Fibroblast of lung (primary cell): Measurements from ENCODE around the gene KREMEN2. TPM values are rescaled to one million over a fixed set of nuclear protein-coding genes. Genes with fewer than 3 reads are reported as not detected.

Experiments used
- DNase-seq, 2 donors: peaks; one replicate each; pipeline versions ENCODE4 v3.0.0 to v3.0.0-alpha.2; 2010; ENCODE audit warnings: low read depth in 2 of 2
- H2AFZ ChIP-seq: 2 replicates; pipeline ENCODE4 v1.5.1; 2012; ENCODE audit warnings: low read length, control low read depth, inconsistent platforms
- H3K27ac ChIP-seq: 2 replicates; pipeline ENCODE4 v1.5.1; 2011; ENCODE audit warnings: low read length, control low read depth; ENCODE audit not compliant: insufficient read depth
- H3K27me3 ChIP-seq: 2 replicates; pipeline ENCODE4 v1.5.1; 2011; ENCODE audit warnings: mild to moderate bottlenecking, low read length; ENCODE audit not compliant: control insufficient read depth, insufficient read depth
- H3K36me3 ChIP-seq: 2 replicates; pipeline ENCODE4 v1.5.1; 2011; ENCODE audit warnings: low read length; ENCODE audit not compliant: control insufficient read depth, insufficient read depth
- H3K4me1 ChIP-seq: 2 replicates; pipeline ENCODE4 v1.5.1; 2011; ENCODE audit warnings: low read length; ENCODE audit not compliant: control insufficient read depth, insufficient read depth; ENCODE audit errors: extremely low read depth
- H3K4me2 ChIP-seq: 2 replicates; pipeline ENCODE4 v1.5.1; 2011; ENCODE audit warnings: low read length, control low read depth; ENCODE audit not compliant: insufficient read depth; ENCODE audit errors: extremely low read depth
- H3K4me3 ChIP-seq, 4 experiments: fragments of 200-600 bp in 1 of 4; sonication (generic) in 1 of 4; replicated peaks in 1 of 4; 2 replicates each; pipeline ENCODE4 v1.5.1; 2011 to 2016; ENCODE audit warnings: low read length in 4 of 4, low read depth in 3 of 4, mild to moderate bottlenecking in 3 of 4, control low read depth in 2 of 4, inconsistent platforms in 1 of 4, mixed read lengths in 1 of 4; ENCODE audit not compliant: insufficient read depth in 1 of 4; ENCODE audit errors: control extremely low read depth in 1 of 4
- H3K79me2 ChIP-seq: 2 replicates; pipeline ENCODE4 v1.5.1; 2012; ENCODE audit warnings: mild to moderate bottlenecking, low read length, inconsistent platforms; ENCODE audit not compliant: control insufficient read depth, insufficient read depth
- H3K9ac ChIP-seq: 2 replicates; pipeline ENCODE4 v1.5.1; 2011; ENCODE audit warnings: mild to moderate bottlenecking, low read length, control low read depth; ENCODE audit not compliant: insufficient read depth
- H3K9me3 ChIP-seq: 2 replicates; pipeline ENCODE4 v1.5.1; 2012; ENCODE audit warnings: low read depth, low read length; ENCODE audit not compliant: control insufficient read depth, insufficient read depth
- H4K20me1 ChIP-seq: 2 replicates; pipeline ENCODE4 v1.5.1; 2011; ENCODE audit warnings: low read length; ENCODE audit not compliant: control insufficient read depth, insufficient read depth; ENCODE audit errors: extremely low read depth
- EZH2 ChIP-seq: IDR thresholded peaks from 2 replicates; pipeline ENCODE4 v1.5.1; 2012; ENCODE audit warnings: low read length, control low read depth, mild to moderate bottlenecking; ENCODE audit errors: missing control alignments
- polyA plus RNA-seq, 2 donors: library from polyadenylated mRNA; depleted of rRNA in 1 of 2; stranded (reverse) in 1 of 2; unstranded in 1 of 2; fragments of >200 nt; gene quantifications; 2 replicates each; pipeline ENCODE4 v1.2.1, GENCODE V29; 2011 to 2012; ENCODE audit warnings: missing spikeins in 1 of 2
- total RNA-seq: library from RNA; depleted of rRNA; stranded (reverse); fragments of >200 nt; gene quantifications from 2 replicates; pipeline ENCODE4 v1.2.1, GENCODE V29; 2014
- TF ChIP-seq, protein P1 (sequence below), 2 donors: IDR thresholded peaks in 1 of 2; conservative IDR thresholded peaks in 1 of 2; 1 replicate in 1 of 2; 2 replicates in 1 of 2; pipeline ENCODE4 v1.5.1; 2011 to 2012; ENCODE audit warnings: low read length in 2 of 2, control low read depth in 1 of 2, inconsistent platforms in 1 of 2, low read depth in 1 of 2, mild to moderate bottlenecking in 1 of 2

KREMEN2 gene
- total and polyA plus RNA-seq, 2 donors (not counting 1 experiment from before 2014, with no cell fraction given): not detected

DNA sequence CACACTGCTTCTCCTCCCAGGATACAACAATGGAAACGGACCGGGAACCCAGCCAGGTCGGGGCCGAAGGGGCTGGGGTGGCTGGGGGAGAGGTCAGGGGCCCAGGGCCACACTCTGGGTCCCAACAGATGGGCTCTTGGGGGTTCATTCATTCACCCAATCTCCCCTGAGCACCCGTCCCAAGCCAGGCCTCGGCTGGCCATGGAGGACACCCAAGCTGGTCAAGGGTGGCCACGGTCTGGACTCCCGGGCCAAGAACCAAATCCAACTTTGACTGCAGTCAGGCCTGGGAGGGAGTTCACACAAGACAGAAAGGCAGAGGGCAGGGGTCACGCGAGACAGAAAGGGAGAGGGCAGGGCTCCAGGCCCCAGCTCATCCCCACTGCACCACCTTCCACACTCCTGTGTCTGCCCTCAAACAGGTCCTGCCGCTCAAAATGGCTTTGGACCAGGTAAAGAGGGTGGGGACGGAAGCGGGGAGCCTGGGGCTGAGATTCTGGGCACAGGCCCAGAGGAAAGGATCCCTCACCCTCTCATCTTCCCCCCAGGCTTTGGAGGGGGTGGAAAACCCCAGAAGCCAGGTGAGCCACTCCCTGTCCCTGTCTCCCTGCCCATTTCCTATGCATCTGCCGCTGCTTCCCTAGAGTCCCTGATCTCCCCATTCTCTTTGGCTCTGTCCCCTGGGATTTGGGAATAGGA, 28.5 kb downstream of the KREMEN2 start:
- no peak overlapping the region for H3K4me2 ChIP-seq
- H3K79me2 ChIP-seq: no peaks in the 10 kb centered on the region
- no peaks in the 10 kb centered on the region for H3K27me3 ChIP-seq
- no peak overlapping the region for H2AFZ ChIP-seq
- H3K4me3 ChIP-seq: no peak overlapping the region
- H3K36me3 ChIP-seq: no peaks in the 10 kb centered on the region
- DNase-seq: no peak
- H4K20me1 ChIP-seq: no peaks in the 10 kb centered on the region
- H3K9ac ChIP-seq: no peak overlapping the region
- TF ChIP-seq, protein P1, sequence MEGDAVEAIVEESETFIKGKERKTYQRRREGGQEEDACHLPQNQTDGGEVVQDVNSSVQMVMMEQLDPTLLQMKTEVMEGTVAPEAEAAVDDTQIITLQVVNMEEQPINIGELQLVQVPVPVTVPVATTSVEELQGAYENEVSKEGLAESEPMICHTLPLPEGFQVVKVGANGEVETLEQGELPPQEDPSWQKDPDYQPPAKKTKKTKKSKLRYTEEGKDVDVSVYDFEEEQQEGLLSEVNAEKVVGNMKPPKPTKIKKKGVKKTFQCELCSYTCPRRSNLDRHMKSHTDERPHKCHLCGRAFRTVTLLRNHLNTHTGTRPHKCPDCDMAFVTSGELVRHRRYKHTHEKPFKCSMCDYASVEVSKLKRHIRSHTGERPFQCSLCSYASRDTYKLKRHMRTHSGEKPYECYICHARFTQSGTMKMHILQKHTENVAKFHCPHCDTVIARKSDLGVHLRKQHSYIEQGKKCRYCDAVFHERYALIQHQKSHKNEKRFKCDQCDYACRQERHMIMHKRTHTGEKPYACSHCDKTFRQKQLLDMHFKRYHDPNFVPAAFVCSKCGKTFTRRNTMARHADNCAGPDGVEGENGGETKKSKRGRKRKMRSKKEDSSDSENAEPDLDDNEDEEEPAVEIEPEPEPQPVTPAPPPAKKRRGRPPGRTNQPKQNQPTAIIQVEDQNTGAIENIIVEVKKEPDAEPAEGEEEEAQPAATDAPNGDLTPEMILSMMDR (conservative IDR thresholded peaks at IDR 0.05 in 1 of 2, IDR thresholded peaks at IDR 0.05 in 1 of 2; ENCODE audit: low read depth in 1 of 2, low read length in 2 of 2): no peak
- no peak for TF ChIP-seq EZH2
- H3K9me3 ChIP-seq: no peaks in the 10 kb centered on the region
- H3K27ac ChIP-seq: no peak overlapping the region
- no peaks in the 10 kb centered on the region for H3K4me1 ChIP-seq

DNA sequence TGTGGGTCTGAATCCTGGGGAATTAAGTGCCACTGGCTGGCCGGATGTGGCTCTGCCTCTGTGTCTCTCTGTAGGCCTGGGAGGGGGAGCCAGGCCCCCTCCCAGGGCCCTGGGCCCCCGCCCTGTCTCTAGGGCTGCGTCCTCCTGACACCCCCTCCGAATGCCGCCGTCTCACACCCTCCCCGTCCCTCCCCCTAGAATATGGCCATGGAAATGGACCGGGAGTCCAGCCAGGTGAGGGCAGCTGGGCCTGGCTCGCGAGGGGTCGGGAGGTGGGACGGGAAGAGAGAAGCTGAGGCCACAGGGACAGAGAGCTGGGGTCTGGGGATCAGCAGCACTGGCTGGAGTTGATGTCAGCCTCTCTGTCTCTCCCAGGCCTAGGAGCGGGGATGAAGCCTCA, 32.2 kb downstream of the KREMEN2 start:
- H3K36me3 ChIP-seq: no peaks in the 10 kb centered on the region
- no peaks in the 10 kb centered on the region for H3K9me3 ChIP-seq
- H3K27me3 ChIP-seq: no peaks in the 10 kb centered on the region
- H3K9ac ChIP-seq: no peak overlapping the region
- H3K4me1 ChIP-seq: no peaks in the 10 kb centered on the region
- no peak for DNase-seq
- no peak overlapping the region for H3K4me3 ChIP-seq
- no peak overlapping the region for H3K4me2 ChIP-seq
- H3K27ac ChIP-seq: no peak overlapping the region
- TF ChIP-seq, protein P1 (conservative IDR thresholded peaks at IDR 0.05 in 1 of 2, IDR thresholded peaks at IDR 0.05 in 1 of 2; ENCODE audit: low read depth in 1 of 2, low read length in 2 of 2): no peak
- no peak for TF ChIP-seq EZH2
- H3K79me2 ChIP-seq: no peaks in the 10 kb centered on the region
- H4K20me1 ChIP-seq: no peaks in the 10 kb centered on the region
- H2AFZ ChIP-seq: no peak overlapping the region

DNA sequence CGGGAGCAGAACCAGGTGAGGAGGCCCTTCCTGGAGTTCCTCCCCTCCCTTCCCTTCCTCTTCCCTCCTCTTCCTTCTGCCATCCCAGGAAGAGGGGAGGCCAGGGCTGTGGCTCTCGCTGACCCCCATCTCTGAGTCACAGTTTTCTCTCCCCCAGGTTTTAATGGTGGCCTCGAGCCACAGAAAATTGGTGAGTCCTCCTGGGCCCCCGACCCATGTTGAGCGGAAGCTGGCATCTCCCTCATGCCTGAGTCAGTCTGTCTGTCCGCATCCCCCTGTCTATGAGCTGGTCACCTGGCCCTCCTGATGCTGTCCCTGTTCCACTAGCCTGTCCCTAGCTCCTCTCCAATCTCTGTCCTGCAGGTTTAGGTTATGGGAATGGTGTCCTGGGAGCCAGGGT, 35.9 kb downstream of the KREMEN2 start:
- no peak for DNase-seq
- Histone ChIP-seq H3K4me2 (no peak overlapping the region), H3K4me1 (no peaks in the 10 kb centered on the region), H3K27me3 (no peaks in the 10 kb centered on the region), H3K79me2 (no peaks in the 10 kb centered on the region), H3K27ac (no peak overlapping the region), H2AFZ (no peak overlapping the region), H4K20me1 (no peaks in the 10 kb centered on the region), H3K9me3 (no peaks in the 10 kb centered on the region), H3K9ac (no peak overlapping the region), H3K36me3 (no peaks in the 10 kb centered on the region), H3K4me3 (no peak overlapping the region)
- TF ChIP-seq, protein P1 (conservative IDR thresholded peaks at IDR 0.05 in 1 of 2, IDR thresholded peaks at IDR 0.05 in 1 of 2; ENCODE audit: low read depth in 1 of 2, low read length in 2 of 2): no peak
- no peak for TF ChIP-seq EZH2
